IMR-90 (cell line): ENCODE data around the gene DCAF5. TPM values are rescaled to one million over a fixed set of nuclear protein-coding genes. Genes with fewer than 3 reads are reported as not detected.
A peak's percentile ranks its signal among the peaks of the same experiment; 100 is the strongest.
"Not testable (repeated sequence)": the region's sequence is repeated elsewhere in the genome, so short reads cannot be mapped to it uniquely, and the experiment has no call there.

Source experiments
- ATAC-seq: fragments of 200-7000 bp; cut with Tn5 transposase; 2 replicates; pipeline ENCODE4 v1.9.1; 2020; ENCODE audit warnings: low read depth, mild to moderate bottlenecking, moderate library complexity
- BruUV-seq: library from RNA; stranded (reverse); fragments of 400-500 nt; replicated peaks from 2 replicates; lab custom pipeline; 2021; lab: Mats Ljungman, UMichigan
- CTCF ChIA-PET: fragments of 300-600 bp; formaldehyde crosslinking; extraction: SDS; loops from one replicate; lab custom pipeline; 2021; ENCODE audit warnings: antibody characterized with exemption; lab: Yijun Ruan, JAX
- POLR2A ChIA-PET: fragments of 300-600 bp; sonication (Branson Sonifier 250); formaldehyde crosslinking; loops from one replicate; lab custom pipeline; 2022; ENCODE audit warnings: antibody characterized with exemption; ENCODE audit not compliant: unreplicated experiment; lab: Charles Lee
- DNase-seq: peaks from one replicate; pipeline ENCODE4 v3.0.0; 2013
- H2AFZ ChIP-seq: replicated peaks from 2 replicates; pipeline ENCODE3; 2013; ENCODE audit warnings: low read length, mild to moderate bottlenecking; ENCODE audit not compliant: poor library complexity
- H2AK5ac ChIP-seq: 2 replicates; pipeline ENCODE4 v1.6.1; 2013; ENCODE audit warnings: low read depth, low read length, inconsistent platforms
- H2AK9ac ChIP-seq: replicated peaks from 2 replicates; pipeline ENCODE3; 2013; ENCODE audit warnings: mild to moderate bottlenecking, low read depth, low read length, moderate library complexity; ENCODE audit not compliant: poor library complexity
- H2BK120ac ChIP-seq: 2 replicates; pipeline ENCODE4 v1.6.1; 2013; ENCODE audit warnings: low read depth, low read length, inconsistent platforms
- H2BK15ac ChIP-seq: 3 replicates; pipeline ENCODE4 v1.6.1; 2013; ENCODE audit warnings: low read depth, low read length, inconsistent platforms
- H2BK20ac ChIP-seq: 2 replicates; pipeline ENCODE4 v1.6.1; 2013; ENCODE audit warnings: low read depth, mild to moderate bottlenecking, inconsistent platforms, low read length, moderate library complexity
- H2BK5ac ChIP-seq: 2 replicates; pipeline ENCODE4 v1.6.1; 2013; ENCODE audit warnings: mild to moderate bottlenecking, low read depth, low read length, inconsistent platforms; ENCODE audit not compliant: poor library complexity, severe bottlenecking
- H3K14ac ChIP-seq: replicated peaks from 2 replicates; pipeline ENCODE4 v1.6.1; 2013; ENCODE audit warnings: low read depth, low read length, inconsistent platforms
- H3K18ac ChIP-seq: 2 replicates; pipeline ENCODE4 v1.6.1; 2013; ENCODE audit warnings: low read depth, low read length, control low read depth
- H3K23ac ChIP-seq: 2 replicates; pipeline ENCODE4 v1.6.1; 2013; ENCODE audit warnings: low read depth, low read length, inconsistent platforms
- H3K27ac ChIP-seq: 2 replicates; pipeline ENCODE4 v1.5.1; 2013; ENCODE audit warnings: mild to moderate bottlenecking, control low read depth, low read length; ENCODE audit not compliant: insufficient read depth
- H3K27me3 ChIP-seq: 2 replicates; pipeline ENCODE4 v1.6.1; 2013; ENCODE audit warnings: low read length; ENCODE audit not compliant: control insufficient read depth, insufficient read depth
- H3K36me3 ChIP-seq: 2 replicates; pipeline ENCODE4 v1.6.1; 2013; ENCODE audit warnings: low read length, mixed read lengths; ENCODE audit not compliant: control insufficient read depth, insufficient read depth
- H3K4ac ChIP-seq: 2 replicates; pipeline ENCODE4 v1.6.1; 2013; ENCODE audit warnings: low read depth, low read length, inconsistent platforms
- H3K4me1 ChIP-seq: 2 replicates; pipeline ENCODE4 v1.6.1; 2013; ENCODE audit warnings: low read length, mixed read lengths; ENCODE audit not compliant: control insufficient read depth, insufficient read depth
- H3K4me2 ChIP-seq: 2 replicates; pipeline ENCODE4 v1.6.1; 2013; ENCODE audit warnings: low read depth, mild to moderate bottlenecking, control low read depth, low read length, moderate library complexity
- H3K4me3 ChIP-seq: 2 replicates; pipeline ENCODE4 v1.5.1; 2013; ENCODE audit warnings: low read depth, mild to moderate bottlenecking, control low read depth, low read length, moderate library complexity; ENCODE audit not compliant: insufficient read depth
- H3K56ac ChIP-seq: 2 replicates; pipeline ENCODE4 v1.6.1; 2013; ENCODE audit warnings: low read length, inconsistent platforms; ENCODE audit not compliant: insufficient read depth; ENCODE audit errors: extremely low read depth
- H3K79me1 ChIP-seq, 2 experiments: 2 replicates each; pipeline ENCODE4 v1.6.1; 2013; ENCODE audit warnings: low read length in 2 of 2, inconsistent platforms in 1 of 2, low read depth in 1 of 2
- H3K9ac ChIP-seq: 2 replicates; pipeline ENCODE4 v1.6.1; 2013; ENCODE audit warnings: low read depth, low read length, control low read depth
- H3K9me1 ChIP-seq: 2 replicates; pipeline ENCODE4 v1.6.1; 2013; ENCODE audit warnings: low read length, inconsistent platforms; ENCODE audit not compliant: insufficient read depth
- H3K9me3 ChIP-seq: 2 replicates; pipeline ENCODE4 v1.6.1; 2013; ENCODE audit warnings: low read length; ENCODE audit not compliant: control insufficient read depth, insufficient read depth
- H4K20me1 ChIP-seq: 2 replicates; pipeline ENCODE4 v1.6.1; 2013; ENCODE audit warnings: low read length, inconsistent platforms; ENCODE audit not compliant: insufficient read depth
- H4K5ac ChIP-seq: 2 replicates; pipeline ENCODE4 v1.6.1; 2013; ENCODE audit warnings: mild to moderate bottlenecking, low read depth, low read length, control low read depth
- H4K8ac ChIP-seq, 2 experiments: 2 replicates each; pipeline ENCODE4 v1.6.1; 2013; ENCODE audit warnings: low read depth in 2 of 2, low read length in 2 of 2, control low read depth in 1 of 2, inconsistent platforms in 1 of 2
- H4K91ac ChIP-seq: 2 replicates; pipeline ENCODE4 v1.6.1; 2013; ENCODE audit warnings: low read depth, low read length, inconsistent platforms; ENCODE audit not compliant: insufficient read depth
- WGBS, 2 experiments: methylation state at CpG; one replicate each; pipeline versions ENCODE4 v1.1.5 to v1.1.7; 2013; ENCODE audit warnings: missing lambda C conversion rate in 2 of 2; ENCODE audit not compliant: insufficient read length in 1 of 2; ENCODE audit errors: extremely low coverage in 2 of 2; 5-methylcytosine and 5-hydroxymethylcytosine counted together
- dilution Hi-C: fragments of 300-500 bp; cut with HindIII; formaldehyde crosslinking; loops from one replicate; pipeline ENCODE4 v1.14.3; 2018; ENCODE audit warnings: low sequenced_read_pairs; ENCODE audit not compliant: unreplicated experiment
- in situ Hi-C: fragments of 300-500 bp; cut with MboI; formaldehyde crosslinking; loops from 3 replicates; pipeline ENCODE4 v1.14.3; 2019; ENCODE audit warnings: low sequenced_read_pairs, inconsistent platforms, mixed read lengths
- intact Hi-C: fragments of 100-400 bp; cut with micrococcal nuclease; formaldehyde crosslinking; loops from 2 replicates; pipeline ENCODE4 v1.10.0; 2022
- polyA plus RNA-seq, 3 experiments: library from polyadenylated mRNA; depleted of rRNA; stranded (reverse); fragments of >200 nt; gene quantifications; 2 replicates each; pipeline ENCODE4 v1.2.3, GENCODE V29; 2012; ENCODE audit warnings: low replicate concordance in 1 of 3
- total RNA-seq: library from RNA; depleted of rRNA; stranded (reverse); fragments of >200 nt; gene quantifications from 2 replicates; pipeline ENCODE4 v1.2.3, GENCODE V29; 2012

The DCAF5 gene
- total and polyA plus RNA-seq, 2 of the 4 experiments (the other 2 are of a cell fraction), result 17.6 to 30.4 TPM

GRCh38 chr14:69077185-69077584, 75.7 kb downstream of the DCAF5 start:
- peaks cover 18 to 47% of the 10 kb centered on the region in 2 experiments for H3K79me1 ChIP-seq
- peak overlapping the region; percentile 65 for H3K27ac ChIP-seq
- H3K14ac ChIP-seq, result peak overlapping the region; percentile 69; the same call in 1 of the 2 replicates
- H3K9ac ChIP-seq, H3K4me3 ChIP-seq, H3K27me3 ChIP-seq, H2AFZ ChIP-seq, BruUV-seq, in situ Hi-C loops, H4K20me1 ChIP-seq, H3K9me3 ChIP-seq, intact Hi-C loops, H3K23ac ChIP-seq, H3K4me2 ChIP-seq, H2AK9ac ChIP-seq, POLR2A ChIA-PET, ATAC-seq, dilution Hi-C loops, DNase-seq, CTCF ChIA-PET: not testable (repeated sequence)
- H2AK5ac ChIP-seq, result peak overlapping the region; percentile 73
- peak overlapping the region; percentile 68; the same call in 1 of the 2 replicates for H3K56ac ChIP-seq
- peaks cover 13% of the 10 kb centered on the region for H3K4me1 ChIP-seq
- peak overlapping the region; percentile 58; the same call in 1 of the 2 replicates for H4K5ac ChIP-seq
- H2BK20ac ChIP-seq, result peak overlapping the region; percentile 75
- H3K36me3 ChIP-seq, result peaks cover 15% of the 10 kb centered on the region
- H3K18ac ChIP-seq, result peak overlapping the region; percentile 82
- WGBS, 2 experiments, result no CpG with 5 or more reads among the region's 5 CpGs
- H2BK120ac ChIP-seq, result peak overlapping the region; percentile 74
- peak overlapping the region; percentile 97 for H2BK5ac ChIP-seq
- peak overlapping the region in 1 of 2 experiments; percentile 70; a peak in 2 of 4 replicates for H4K8ac ChIP-seq
- H3K4ac ChIP-seq, result peak overlapping the region; percentile 72
- peak overlapping the region; percentile 62; the same call in 1 of the 3 replicates for H2BK15ac ChIP-seq
- H3K9me1 ChIP-seq, result peaks cover 11% of the 10 kb centered on the region
- H4K91ac ChIP-seq, result peak overlapping the region; percentile 79
